Lung microvascular endothelial cell (primary cell): ENCODE measurements around the gene KCNK7. TPM values are rescaled to one million over a fixed set of nuclear protein-coding genes. Genes with fewer than 3 reads are reported as not detected.

Experiments used
- DNase-seq, 2 donors: peaks; one replicate each; pipeline versions ENCODE4 v3.0.0 to v3.0.0-alpha.2; 2010; ENCODE audit warnings: low read depth in 2 of 2
- total RNA-seq: library from RNA; depleted of rRNA; stranded (reverse); fragments of >200 nt; gene quantifications from 2 replicates; pipeline ENCODE4 v1.2.1, GENCODE V29; 2014

Gene KCNK7
- total RNA-seq, 1 donor from 2014 or later = 0.20 TPM

- no peak for DNase-seq
Measured at GRCh38 chr11:65627202-65627601, 31.6 kb upstream of the KCNK7 start.

DNA sequence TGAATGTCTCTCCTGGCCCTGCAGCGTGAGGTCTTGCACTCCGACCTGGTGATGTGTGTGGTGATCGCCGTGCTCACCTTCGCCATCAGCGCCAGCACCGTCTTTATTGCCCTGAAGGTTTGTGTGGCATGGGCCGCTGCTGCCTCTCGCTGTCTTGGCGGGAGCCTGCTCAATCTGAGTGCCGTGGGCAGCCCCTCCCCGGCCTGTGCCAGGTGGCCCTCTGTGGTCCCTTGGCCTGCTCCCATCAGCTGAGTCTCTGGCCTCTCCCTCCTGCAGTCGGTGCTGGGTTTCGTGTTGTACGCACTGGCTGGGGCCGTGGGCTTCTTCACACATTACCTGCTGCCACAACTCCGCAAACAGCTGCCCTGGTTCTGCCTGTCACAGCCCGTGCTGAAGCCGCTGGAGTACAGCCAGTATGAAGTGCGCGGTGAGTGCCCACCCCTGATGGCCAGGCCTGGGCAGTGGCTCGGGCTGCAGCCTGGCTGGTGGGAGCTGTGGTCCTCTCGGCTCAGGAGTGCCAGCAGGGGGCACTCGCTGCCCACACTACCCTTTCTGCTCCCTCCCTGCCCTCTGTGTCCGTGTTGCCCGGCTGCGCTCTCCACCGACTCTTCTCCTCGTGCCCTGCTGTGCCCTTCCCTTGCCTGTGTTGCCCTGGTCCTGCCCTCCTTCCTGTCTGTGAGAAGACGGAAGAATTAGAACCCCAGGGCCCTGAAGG is 30.2 kb upstream of the KCNK7 start:
- DNase-seq = peak; percentile 67 to 86

GRCh38 chr11:65624931-65625627 is 29.5 kb upstream of the KCNK7 start:
- DNase-seq = no peak

DNA sequence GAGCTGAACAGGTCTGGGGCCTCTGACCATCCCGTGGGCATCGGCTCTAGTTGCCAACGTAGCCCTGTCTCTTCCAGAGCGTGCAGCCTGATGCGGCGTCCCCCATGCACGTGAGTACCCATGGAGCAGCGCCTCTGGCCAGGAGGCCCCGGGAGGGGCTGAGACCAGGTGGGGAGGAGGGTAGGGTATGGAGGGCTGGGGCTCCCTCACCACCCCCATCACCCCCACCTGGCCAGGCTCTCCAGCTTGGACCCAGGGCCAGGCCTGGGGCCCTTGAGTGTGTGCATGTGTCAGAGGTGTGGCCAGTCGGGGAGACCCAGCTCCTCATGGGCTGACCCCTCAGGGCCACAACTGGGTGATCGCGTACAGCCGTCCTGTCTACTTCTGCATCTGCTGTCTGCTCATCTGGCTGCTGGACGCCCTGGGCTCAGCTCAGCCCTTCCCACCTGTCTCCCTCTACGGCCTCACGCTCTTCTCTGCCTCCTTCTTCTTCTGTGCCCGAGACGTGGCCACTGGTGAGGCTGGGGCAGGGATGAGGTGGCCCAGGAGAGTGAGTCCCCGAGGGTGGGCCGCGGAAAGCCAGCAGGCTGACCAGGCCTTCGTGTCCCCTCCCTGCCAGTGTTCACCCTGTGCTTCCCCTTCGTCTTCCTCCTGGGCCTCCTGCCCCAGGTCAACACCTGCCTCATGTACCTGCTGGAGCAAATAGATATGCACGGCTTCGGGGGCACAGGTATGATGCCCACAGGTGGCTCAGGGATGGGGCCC is 28.4 kb upstream of the KCNK7 start:
- DNase-seq = no peak

DNA sequence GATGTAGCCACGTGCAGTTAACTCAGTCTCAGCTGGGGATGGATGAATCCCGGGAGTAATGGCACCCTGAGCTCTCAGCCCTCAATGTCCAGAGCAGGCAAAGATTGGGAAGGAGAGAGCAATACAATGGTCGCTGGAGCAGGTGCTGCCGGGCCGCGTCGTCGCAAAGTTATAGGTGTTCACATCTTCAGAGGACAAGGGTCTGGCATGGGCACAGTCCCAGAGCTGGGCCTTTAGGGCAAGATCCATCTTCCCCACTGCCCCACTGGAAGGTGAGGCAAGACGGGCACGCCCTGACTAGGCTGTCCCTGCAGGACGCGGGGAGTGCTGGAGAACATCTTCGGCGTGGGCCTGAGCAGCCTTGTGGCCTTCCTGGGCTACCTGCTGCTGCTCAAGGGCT is 27.6 kb upstream of the KCNK7 start:
- no peak for DNase-seq

DNA sequence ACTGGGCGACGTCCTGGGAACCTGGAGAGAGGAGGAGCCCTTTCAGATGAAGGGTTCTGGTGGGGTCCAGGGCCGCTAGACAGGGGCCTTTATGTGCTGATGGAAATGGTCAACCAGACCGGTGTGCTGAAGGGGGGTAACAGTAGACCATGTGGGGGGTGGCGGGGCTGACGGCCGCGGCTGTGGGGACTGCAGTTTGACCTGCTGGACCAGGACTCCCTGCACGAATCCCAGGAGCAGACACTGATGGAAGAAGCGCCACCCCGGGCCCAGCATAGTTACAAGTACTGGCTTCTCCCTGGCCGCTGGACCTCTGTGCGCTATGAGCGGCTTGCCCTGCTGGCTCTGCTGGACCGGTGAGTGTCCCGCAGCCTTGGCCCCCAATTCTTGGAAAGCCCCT is 26.4 kb upstream of the KCNK7 start:
- no peak for DNase-seq

GRCh38 chr11:65621460-65621859 is 25.9 kb upstream of the KCNK7 start:
- no peak for DNase-seq

DNA sequence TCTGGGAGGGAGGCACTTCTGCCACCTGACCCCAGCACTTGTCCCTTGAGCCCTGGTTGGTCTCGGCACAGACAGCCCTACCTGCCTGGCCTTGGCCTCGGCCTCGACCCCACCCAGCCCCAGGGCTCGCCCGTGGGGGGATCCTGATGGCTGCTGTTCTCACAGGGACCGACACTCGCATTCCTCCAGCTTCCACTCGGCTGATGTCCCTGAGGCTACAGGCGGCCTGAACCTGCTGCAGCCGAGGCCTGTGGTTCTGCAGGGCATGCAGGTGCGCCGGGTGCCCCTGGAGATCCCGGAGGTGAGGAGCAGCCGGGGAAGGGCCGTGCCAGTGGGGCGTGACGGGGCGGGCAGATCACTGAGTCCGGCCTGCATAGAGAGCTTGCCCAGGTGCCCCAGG is 25.1 kb upstream of the KCNK7 start:
- no peak for DNase-seq

DNA sequence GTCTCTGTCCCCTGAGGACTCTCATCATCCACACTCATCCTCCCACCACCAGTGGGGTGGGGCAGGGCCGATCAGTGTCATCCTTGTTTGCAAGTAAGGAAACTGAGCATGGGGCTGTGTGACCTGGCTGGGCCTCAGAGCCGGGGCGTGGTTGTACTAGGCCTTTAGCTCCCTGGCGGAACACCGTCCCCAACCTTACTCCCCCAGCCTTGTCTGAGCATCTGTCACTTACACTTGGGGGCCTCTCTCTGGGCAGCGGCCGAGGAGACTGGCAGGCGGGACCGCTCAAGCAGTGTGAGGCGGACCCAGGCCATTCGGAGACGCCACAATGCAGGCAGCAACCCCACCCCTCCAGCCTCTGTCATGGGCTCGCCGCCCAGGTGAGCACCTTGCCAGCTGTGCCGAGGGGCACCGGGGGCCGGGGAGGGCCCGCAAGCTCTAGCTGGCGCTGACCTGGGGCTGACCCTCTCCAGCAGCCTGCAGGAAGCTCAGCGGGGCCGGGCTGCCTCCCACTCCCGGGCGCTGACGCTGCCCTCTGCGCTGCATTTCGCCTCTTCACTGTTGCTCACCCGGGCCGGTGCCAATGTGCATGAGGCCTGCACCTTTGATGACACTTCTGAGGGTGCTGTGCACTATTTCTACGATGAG is 23.8 kb upstream of the KCNK7 start:
- no peak for DNase-seq

- DNase-seq = no peak
Measured at GRCh38 chr11:65618763-65619162, 23.2 kb upstream of the KCNK7 start.

GRCh38 chr11:65617990-65618751 is 22.6 kb upstream of the KCNK7 start:
- no peak for DNase-seq

GRCh38 chr11:65617136-65617850 is 21.7 kb upstream of the KCNK7 start:
- DNase-seq = no peak

- no peak for DNase-seq
Measured at GRCh38 chr11:65616575-65617001, 21.0 kb upstream of the KCNK7 start.

DNA sequence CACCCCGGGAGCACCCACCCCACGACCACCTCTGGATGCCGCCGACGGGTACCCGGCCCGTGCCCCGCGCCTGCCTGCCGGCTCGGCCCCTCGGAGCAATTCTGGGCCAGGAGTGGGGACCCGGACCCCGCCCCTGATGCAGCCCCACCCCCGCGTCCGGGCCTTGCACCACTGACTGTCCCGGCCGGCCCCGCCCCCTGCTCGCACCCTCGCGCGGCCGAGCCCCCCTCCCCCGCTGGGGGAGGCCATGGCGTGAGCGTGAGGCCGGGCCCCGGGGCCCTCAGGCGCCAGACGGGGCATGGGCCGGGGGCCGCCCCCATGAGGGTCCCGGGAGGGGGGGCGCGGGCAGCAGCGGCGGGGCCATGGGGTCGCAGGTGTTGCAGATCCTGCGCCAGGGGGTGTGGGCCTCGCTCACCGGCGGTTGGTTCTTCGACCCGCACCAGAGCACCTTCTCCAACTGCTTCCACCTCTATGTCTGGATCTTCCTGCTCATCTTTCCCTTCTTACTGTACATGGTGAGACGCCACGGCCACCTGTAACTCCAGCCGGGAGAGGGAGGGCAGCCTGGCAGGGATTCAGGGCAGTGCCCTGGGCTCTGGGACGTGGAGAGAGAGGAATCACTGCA is 20.5 kb upstream of the KCNK7 start:
- peak in 1 of 2 donors; percentile 52 for DNase-seq

- peak; percentile 100 for DNase-seq
Measured at GRCh38 chr11:65615229-65615949, 19.8 kb upstream of the KCNK7 start, which contains the start of gene PCNX3. PCNX3 (plus strand) TSS chr11:65615776; CDS start chr11:65616312, 536 bp downstream.

DNA sequence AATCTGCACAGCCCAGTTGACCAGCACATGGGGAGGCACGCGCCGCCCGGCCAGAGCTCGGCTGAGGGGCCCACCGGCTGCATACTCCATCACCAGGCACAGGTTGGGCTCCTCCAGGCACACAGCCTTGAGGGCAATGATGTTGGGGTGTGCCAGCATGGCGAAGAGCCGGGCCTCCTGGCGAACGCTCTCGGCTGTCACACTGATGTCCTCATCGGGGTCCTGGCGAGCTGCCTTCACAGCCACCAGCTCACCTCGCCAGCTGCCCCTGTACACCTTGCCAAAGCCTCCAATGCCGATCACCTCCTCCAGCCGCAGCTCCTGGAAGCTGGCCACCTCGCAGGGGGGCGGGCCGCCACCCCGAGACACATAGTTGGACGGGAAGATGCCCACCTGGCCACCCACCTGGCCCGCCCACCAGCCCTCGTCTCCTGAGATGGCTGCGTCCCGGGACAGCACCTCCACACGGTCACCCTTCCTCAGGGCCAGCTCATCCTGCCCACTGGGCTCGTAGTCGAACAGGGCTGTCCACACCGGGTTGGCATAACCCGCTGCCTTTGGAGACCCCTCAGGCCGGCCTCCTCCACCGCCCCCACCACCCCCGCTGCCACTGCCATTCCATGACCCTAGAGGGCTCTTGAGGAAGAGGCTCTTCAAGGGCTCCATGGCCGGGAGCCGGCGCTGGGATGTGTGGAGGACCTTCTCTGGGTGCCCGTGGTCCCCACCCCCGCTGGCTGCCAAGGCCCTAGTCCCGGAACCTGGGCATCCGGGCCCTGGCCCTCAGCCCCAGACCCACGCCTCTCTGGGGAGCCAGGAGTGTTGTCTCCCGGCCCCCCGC is 17.7 kb upstream of the KCNK7 start:
- peak; percentile 18 to 21 for DNase-seq

DNA sequence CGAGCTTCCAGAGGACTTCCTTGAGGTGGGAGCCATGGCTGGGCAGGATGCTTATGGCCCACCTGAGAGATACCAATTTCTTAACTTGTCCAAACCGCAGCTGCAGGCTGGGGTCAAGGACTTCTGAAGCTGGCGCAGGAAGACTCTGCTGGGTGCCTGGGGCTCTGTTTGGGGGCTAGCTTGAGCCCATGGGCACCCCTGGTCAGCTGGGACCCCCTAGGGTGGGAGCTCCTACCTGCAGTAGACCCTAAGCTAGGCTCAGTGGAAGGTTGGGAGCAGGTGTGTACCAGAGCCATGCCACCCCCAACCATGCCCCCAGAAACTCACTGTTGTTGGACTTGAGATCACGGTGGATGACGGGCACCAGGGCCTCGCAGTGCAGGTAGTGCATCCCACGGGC is 17.1 kb upstream of the KCNK7 start:
- no peak for DNase-seq
